ENCODE results near the gene ZNF33B.

- no peak for TF ChIP-seq EZH2 (IDR thresholded peaks at IDR 0.05)
- no peak for TF ChIP-seq CTCF (IDR thresholded peaks at IDR 0.05)
Observed at GRCh38 chr10:42618424-42618823, 19.9 kb downstream of the ZNF33B start.

Measured in neural progenitor cell (in vitro differentiated cells).